GM21717 (cell line): ENCODE results near the gene H6PD.
"Not testable (repeated sequence)": the region's sequence is repeated elsewhere in the genome, so short reads cannot be mapped to it uniquely, and the experiment has no call there.

ENCODE experiments used
- ATAC-seq: cut with Tn5 transposase; IDR thresholded peaks from one replicate; pipeline ENCODE4 v1.9.1; 2021; ENCODE audit warnings: mild to moderate bottlenecking, moderate library complexity; ENCODE audit not compliant: unreplicated experiment

H6PD gene

DNA sequence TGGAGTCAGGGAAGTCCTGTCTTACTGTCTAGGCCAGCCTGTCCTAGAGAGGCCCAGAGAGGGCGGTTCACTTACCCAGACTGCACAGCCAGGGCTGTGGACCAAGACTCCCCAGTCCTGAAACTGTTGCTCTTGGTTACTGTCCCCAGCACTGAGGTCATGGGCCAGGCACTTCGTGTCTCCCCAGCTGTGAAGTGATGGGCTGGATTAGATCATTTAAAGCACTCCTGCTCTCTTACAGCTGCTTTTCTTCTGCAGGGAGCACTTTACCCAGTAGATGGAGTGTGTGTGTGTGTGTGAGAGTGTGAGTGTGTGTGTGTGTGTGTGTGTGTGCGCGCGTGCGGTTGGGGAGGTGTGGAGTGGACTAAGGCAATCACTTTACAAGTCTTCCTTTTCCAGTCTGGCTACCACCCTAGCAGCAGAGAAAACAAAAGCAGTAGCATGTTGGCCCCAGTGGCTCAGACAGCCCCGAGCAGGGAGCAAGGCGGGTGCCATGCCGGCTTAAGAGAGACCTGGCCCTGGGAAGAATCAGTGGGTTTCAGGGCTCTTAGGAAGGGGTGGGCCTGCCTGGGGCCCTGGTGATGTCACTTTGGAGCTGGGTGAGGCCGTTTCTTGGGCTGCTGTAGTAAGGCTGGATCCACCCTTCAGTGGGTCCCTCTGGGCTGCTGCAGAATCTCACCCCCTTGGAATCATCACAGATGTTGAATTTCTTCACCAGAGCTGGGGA is 60.5 kb downstream of the H6PD start:
- no peak for ATAC-seq

DNA sequence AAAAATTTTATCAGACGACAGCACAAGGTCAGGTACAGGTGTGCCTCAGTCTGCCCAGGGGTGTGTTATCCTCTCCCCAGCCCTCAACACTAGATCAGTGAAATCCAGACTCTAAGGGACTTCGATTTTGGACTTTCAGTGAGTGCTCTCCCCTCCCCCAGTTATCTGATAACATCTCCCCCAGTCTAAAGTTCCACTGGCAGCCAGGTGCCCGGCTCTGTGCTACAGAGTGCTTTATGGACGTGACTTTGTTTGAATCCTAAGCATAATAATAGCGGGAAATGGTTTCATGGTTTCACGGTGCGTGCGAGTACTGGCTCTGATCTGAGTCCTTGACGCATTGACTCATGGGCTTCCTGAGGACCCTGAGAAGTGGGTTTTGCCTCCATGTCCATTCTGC is 61.3 kb downstream of the H6PD start:
- no peak for ATAC-seq

DNA sequence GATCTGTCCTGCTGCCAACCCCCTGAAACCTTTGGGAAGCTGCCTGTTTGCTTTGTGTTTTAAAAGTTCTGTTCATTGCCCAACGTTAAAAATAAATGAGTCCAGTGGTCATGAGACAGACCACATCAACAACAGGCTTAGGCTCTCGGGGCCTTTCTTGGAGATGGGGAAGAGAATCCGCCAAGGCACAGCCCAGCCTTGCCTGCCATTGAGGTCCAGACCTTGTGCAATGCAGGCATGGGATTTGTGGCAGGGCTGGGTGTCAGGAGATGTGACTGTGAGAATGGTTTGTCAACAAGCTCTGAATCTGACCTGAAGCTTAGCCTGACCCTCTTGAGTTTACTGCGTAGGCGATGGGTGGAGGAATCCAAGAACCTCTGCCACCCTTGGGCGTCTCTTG is 62.3 kb downstream of the H6PD start:
- ATAC-seq: no peak

DNA sequence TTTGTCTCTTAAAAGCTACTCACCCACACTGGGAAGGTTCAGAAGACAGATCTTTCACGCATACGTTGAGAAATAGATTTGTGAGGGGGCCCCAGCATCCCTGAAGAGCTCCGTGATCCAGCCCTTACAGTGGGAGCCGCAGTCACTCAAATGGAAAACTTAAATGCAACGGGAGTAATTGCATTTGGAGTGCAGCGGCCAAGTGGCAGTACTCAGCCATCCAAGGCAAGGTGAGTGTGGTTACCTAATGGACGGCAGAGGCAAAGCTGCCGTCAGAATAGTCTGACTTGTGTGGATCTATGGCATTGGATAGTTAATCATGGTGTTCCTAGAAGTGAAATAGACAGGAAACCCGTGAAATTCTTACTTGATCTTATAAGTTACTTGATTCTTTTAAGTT is 63.3 kb downstream of the H6PD start:
- no peak for ATAC-seq

DNA sequence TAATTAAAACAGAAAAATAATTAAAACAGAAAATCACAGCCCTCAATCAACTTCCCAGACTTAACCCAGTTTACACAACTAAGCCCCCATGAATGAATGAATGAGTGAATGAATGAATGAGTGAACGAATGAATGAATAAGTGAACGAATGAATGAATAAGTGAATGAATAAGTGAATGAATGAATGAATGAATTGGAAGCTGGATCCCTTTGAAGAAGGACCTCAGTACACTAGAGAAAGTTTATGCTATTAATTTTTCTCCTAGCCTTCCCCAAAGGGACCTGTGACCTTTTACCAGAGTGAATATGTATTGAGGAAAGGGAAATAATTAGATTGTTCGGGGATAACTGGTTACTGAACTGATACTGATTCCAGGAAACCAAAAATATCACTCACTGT is 63.7 kb downstream of the H6PD start:
- ATAC-seq: no peak

DNA sequence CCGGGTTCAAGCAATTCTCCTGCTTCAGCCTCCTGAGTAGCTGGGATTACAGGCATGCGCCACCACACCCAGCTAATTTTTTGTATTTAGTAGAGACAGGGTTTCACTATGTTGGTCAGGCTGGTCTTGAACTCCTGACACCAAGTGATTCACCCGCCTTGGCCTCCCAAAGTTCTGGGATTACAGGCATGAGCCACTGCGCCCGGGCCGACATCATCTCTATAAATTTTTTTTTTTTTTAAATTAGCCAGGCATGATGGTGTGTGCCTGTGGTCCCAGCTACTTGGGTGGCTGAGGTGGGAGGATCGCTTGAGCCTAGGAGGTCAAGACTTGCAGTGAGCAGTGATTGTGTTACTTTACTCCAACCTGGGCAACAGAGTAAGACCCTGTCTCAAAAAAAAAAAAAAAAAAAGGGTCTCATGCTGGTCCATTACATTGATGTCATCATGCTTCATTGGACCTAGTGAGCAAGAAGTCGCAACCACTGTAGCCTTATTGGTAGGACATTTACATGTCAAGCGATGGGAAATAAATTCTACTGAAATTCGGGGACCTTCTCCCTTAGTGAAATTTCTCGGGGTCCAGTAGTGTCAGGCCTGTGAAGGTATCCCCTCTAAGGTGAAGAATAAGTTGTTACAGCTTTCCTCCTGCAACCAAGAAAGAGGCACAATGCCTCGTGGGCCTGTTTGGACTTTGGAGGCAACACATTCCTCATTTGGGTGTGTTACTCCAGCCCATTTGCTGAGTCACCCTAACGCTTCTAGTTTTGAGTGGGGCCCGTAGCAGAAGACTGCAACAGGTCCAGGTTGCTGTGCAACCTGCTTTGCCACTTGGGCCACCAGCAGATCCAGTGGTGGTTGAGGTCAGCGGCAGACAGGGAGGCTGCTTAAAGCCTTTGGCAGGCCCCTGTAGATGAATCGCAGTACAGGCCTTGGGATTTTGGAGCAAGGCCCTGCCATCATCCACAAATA is 65.3 kb downstream of the H6PD start:
- ATAC-seq: not testable (repeated sequence)

DNA sequence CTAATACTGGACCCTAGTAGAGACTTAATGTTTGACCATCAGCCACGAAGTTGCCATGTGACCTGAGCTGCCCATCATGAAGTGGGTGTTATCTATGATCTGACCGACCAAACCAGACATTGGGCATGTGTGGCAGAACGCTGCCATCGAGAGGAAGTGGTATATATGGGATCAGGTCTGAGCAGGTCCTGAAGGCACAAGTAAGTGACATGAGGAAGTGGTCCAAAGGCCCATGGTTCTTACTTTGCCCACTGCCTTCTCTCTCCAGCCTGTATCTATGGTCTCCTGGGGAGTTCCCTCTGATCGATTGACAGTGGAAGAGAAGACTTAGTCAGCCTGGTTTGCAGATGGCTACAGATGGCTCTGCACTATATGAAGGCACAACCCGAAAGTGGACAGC is 66.0 kb downstream of the H6PD start:
- no peak for ATAC-seq

DNA sequence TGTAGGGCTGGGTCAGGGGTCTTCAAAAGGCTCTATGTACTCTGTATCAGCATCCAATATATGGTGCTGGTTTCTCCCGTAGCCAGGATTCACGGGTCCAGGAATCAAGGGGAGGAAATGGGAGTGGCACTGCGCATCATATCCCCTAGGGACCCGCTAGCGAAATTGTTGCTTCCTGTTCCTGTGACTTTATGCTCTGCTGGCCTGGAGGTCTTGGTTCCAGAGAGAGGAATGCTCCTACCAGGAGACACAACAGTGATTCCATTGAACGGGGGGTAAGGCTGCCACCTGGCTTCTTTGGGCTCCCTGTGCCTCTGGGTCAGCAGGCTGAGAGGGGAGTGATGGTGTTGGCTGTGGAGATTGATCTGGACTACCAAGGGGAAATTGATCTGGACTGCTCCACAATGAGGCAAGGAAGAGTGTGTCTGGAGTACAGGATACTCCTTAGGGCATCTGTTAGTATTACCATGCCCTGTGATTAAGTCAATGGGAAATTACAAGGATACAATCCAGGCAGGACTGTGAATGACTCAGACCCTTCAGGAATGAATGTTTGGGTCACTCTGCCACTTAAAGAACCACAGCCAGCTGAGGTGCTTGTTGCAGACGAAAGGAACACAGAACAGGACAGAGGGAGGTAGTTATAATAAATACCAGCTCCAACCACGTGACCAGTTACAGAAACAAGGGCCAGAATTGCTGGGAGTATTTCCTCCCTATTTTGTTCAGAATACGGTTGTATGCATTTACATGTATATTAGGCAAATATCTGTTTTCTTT is 68.4 kb downstream of the H6PD start:
- ATAC-seq: no peak

DNA sequence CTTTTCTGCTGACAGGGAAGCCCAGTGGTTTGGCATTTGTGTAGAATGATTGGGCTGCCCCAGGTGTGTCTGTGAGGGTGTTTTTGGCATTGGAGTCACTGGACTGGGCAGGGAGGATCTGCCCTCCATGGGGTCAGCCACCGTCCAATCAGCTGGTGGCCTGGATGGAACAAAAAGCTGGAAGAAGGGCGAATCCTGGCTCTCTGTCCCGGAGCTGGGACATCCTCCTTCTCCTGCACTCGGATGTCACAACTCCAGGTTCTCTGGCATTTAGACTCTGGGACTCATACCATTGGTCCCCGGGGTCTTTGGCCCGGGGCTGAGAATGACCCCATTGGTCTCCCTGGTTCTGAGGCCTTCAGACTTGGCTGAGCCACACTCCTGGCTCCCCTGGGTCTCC is 69.3 kb downstream of the H6PD start:
- no peak for ATAC-seq

DNA sequence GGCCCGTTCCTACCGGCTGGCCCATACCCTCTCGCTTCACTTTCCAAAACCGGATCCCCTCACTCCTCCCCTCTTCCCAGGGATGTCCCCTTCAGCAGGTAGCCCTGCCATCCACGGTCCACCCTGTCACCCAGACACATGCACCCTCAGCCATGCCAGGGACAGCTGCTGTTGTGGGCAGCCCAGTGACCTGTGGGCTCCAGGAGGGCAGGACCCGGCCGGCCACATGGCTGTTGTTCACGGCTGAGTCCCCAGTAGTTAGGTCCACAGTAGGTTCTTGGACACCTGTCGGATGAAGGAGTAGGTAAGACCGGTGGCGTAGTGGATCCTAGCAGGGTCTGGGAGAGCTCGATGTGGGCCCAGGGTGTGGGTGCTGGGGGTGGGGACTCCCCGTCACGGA is 70.6 kb downstream of the H6PD start:
- no peak for ATAC-seq

DNA sequence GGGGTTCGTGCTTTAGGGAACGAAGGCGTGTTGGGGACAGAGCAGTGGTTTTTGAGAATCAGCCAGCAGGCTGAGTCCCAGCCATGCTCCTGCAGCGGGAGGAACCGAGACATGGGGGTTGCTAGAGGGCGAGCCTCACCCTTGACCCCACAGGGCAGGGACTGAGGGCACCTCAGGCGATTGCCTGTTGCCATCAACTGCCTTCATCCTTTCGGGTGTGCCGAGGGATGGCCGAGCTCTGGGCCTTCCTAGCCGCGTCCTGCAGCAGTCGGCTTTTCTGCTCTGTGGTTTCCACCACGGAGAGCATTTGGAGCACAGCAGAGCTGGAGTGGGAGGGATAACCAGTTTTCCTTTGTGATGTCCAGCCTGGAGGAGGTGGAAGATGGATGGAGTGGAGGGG is 71.4 kb downstream of the H6PD start:
- ATAC-seq: no peak

DNA sequence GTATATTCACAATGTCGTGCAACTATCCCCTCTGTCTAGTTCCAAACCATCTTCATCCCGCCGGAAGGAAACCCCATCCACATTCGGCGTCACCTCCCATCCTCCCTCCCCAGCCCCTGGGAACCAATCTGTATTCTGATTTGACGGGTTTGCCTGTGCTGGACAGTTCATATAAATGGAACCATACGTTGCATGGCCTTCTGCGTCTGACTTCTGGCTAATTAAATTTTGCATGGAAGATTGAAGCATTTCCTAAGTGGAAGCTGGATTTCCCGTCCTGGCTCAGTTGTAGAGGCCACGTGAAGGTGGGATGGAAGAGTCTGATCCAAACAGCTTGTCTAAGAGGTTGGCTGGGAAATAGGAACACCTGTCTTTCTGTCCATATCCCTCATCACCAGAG is 72.7 kb downstream of the H6PD start:
- ATAC-seq: no peak

DNA sequence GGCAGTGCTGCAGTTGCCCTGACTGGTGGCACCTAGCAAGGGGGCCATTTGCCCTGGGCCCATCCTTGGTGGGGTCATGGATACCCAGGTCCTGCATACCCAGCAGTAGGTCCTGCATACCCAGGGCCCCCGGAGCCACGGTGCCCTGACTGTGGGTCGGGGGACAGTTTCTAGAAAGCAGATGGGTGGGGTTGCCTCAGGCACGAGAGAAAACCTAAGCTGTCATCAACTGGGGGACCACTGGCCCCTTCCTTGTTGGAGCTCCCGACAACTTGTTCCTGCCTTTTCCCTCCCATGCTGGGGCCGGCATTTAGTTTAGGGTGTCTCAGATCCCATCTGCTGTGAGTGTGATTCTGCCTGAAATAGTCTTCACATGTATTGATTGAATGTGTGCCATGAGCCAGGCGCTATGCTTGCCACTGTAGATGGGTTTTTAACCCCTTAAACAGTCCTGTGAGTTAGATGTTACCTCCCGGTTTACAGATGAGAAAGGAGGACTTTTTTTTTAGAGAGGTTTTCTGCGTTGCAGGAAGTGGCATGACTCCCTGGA is 73.7 kb downstream of the H6PD start:
- ATAC-seq: no peak

DNA sequence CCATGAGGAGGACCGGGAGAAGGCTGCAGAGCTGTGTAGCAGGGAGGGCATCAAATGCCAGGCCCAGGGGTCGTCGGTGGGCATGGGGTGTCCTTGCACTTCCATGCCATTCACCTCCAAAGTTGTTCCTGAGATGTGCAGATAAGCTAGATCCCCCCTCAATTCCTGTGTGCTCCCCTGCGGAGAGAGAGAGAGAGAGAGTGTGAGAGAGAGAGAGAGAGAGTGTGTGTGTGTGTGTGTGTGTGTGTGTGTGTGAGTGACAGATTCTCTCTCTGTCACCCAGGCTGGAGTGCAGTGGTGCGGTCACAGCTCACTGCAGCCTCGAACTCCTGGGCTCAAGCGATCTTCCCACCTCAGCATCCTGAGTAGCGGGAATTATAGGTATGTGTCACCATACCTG is 74.5 kb downstream of the H6PD start:
- ATAC-seq: no peak

DNA sequence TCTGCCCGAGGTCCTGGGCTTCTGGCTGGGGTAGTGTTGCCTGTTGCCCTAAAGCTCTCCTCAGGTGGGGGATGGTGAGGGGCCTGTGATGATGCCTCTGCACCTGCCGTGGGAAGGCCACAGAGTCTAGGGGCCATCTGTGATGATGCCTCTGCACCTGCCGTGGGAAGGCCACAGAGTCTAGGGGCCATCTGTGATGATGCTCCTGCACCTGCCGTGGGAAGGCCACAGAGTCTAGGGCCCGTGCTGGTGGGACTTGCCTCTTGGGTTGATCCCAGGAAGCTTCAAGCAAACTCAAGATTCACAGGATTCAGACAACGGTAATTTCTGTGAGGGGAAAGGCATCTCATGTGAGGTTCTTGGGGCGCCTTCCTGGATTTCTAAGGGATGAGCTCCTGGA is 75.4 kb downstream of the H6PD start:
- no peak for ATAC-seq

DNA sequence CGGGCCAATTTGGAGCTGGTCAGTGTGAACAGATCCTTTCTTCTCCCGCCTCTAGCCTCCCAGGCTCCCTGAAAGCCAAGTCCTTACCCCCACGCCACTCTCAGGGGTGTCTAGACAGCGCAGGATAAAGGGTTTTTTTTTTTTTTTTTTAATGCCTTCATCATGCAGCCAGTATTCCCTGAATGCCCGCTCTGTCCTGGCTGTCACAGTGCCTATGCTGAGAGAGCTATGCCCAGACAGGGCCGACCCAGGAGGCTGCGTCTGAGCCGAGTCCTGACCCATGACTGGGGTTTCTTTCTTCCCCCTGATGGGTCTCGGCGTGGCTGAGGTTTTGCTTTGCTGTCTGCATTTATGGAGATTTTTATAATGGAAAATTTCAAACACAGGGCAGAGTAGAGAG is 76.5 kb downstream of the H6PD start:
- no peak for ATAC-seq

DNA sequence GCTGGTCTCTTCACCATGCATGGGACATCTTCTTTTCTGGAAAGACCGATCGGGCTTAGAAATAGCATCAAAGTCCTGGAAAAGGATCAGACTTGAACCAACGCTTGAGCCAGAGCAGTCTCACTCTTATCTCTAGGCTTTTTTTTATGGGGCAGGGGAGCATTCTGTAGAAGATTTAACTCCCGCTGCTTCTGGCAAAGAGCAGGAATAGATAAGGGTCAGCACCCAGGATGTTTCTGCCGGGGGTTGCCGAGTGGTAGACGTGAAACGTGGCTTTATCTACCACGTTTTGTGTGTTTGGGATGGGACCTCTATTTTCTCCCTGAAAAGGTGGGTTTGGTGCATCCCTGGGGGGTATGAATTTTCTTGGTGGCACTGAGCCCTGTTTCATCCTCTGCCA is 76.9 kb downstream of the H6PD start:
- no peak for ATAC-seq

DNA sequence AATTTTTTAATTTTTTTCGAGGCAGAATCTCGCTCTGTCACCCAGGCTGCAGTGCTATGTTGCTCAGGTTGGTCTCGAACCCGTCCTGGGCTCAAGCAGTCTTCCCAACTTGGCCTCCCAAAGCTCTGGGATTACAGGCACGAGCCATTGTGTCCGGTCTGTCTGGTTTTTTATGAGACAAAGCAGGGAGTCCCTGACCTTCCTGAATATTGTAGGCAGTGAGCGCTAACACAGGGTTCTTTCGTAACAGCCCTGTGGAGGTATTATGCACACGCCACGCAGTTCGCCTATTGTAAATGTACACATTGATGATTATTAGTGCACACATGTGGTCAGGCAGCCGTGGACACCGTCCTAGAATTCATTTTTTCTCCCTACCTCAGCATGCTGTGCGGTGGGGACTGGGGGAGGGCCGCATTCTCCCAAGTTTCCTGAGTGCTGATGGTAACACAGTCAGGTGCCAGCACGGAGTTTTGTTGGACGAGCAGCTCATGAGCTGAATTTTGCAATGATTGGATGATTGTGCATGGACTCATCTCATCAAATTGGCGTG is 77.7 kb downstream of the H6PD start:
- no peak for ATAC-seq

DNA sequence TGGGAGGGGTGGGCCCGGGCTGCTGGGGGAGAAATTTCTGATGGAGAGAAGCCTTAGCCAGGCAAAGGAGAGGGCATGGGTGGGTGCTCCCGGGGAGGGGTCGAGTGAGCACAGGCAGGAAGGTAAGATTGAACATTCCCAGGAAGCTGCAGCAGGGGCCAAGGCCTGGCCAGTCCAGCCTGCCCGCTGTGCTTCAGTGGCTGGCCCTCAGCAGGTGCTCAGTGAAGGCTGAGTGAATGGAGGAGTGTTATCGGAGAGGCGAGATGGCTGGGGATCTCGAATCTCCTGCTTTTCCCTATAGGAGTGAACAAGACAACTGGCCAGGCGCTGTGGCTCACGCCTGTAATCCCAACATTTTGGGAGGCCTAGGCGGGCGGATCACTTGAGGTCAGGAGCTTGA is 79.0 kb downstream of the H6PD start:
- no peak for ATAC-seq

DNA sequence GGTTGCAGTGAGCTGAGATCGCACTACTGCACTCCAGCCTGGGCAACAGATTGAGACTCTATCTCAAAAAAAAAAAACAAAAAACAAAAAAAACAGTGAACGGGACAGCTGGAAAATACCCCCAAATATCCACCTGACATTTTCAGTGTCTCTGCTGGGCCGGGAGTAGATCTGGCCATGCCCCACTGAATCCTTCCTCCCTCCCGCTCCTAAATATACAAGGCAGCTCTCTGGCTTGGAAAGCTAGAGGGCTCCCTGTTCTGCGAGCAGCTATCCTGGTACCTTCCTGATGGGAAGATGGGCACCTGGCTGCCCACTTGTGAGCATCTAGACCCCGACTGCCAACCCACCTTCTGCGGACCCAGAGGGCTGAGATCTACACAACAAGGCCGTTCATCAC is 79.5 kb downstream of the H6PD start:
- no peak for ATAC-seq
